ENCODE results near the gene TRMT6.

Gene TRMT6

GRCh38 chr20:5950271-5951031, at the start of gene TRMT6, which contains the start of gene MCM8:
Gene TRMT6 (minus strand): TSS chr20:5950533. CDS start chr20:5950405, 128 bp downstream.
Gene MCM8 (plus strand): TSS chr20:5950652. CDS start chr20:5952016, 1,364 bp downstream.
- H3K9me3 ChIP-seq (ENCODE audit: control insufficient read depth, insufficient read depth, low read depth, low read length), result no peaks in the 10 kb centered on the region
- peak within 1 kb of the TSS; percentile 95 for H3K4me3 ChIP-seq (ENCODE audit: low read depth, low read length)
- H3K36me3 ChIP-seq (ENCODE audit: control insufficient read depth, insufficient read depth, low read length), result peaks cover 59% of the 10 kb centered on the region
- peak within 1 kb of the TSS; percentile 91 for H3K9ac ChIP-seq (ENCODE audit: low read length)
- peak within 1 kb of the TSS; percentile 62; the same call in 1 of the 2 replicates for H3K27ac ChIP-seq (ENCODE audit: low read depth, low read length)
- H3K27me3 ChIP-seq (ENCODE audit: control insufficient read depth, insufficient read depth, low read length), result no peaks in the 10 kb centered on the region
- peaks cover 4% of the 10 kb centered on the region for H3K4me1 ChIP-seq (ENCODE audit: control insufficient read depth, insufficient read depth, low read length)

- no peak overlapping the region for H3K27ac ChIP-seq (ENCODE audit: low read depth, low read length)
- peaks cover 34% of the 10 kb centered on the region for H3K36me3 ChIP-seq (ENCODE audit: control insufficient read depth, insufficient read depth, low read length)
- no peaks in the 10 kb centered on the region for H3K4me1 ChIP-seq (ENCODE audit: control insufficient read depth, insufficient read depth, low read length)
These were observed 49.5 kb upstream of the TRMT6 start for GRCh38 chr20:5999783-6000182.

GRCh38 chr20:5996765-5997164, 46.4 kb upstream of the TRMT6 start:
- H3K27me3 ChIP-seq (ENCODE audit: control insufficient read depth, insufficient read depth, low read length), result no peaks in the 10 kb centered on the region
- H3K4me1 ChIP-seq (ENCODE audit: control insufficient read depth, insufficient read depth, low read length), result no peaks in the 10 kb centered on the region
- H3K9me3 ChIP-seq (ENCODE audit: control insufficient read depth, insufficient read depth, low read depth, low read length), result no peaks in the 10 kb centered on the region
- peaks cover 55% of the 10 kb centered on the region for H3K36me3 ChIP-seq (ENCODE audit: control insufficient read depth, insufficient read depth, low read length)
- H3K27ac ChIP-seq (ENCODE audit: low read depth, low read length), result no peak overlapping the region
- H3K4me3 ChIP-seq (ENCODE audit: low read depth, low read length), result no peak overlapping the region
- no peak overlapping the region for H3K9ac ChIP-seq (ENCODE audit: low read length)

More at GRCh38 chr20:5999783-6000182, 49.5 kb upstream of the TRMT6 start:
- no peak overlapping the region for H3K4me3 ChIP-seq (ENCODE audit: low read depth, low read length)
- no peaks in the 10 kb centered on the region for H3K9me3 ChIP-seq (ENCODE audit: control insufficient read depth, insufficient read depth, low read depth, low read length)
- no peak overlapping the region for H3K9ac ChIP-seq (ENCODE audit: low read length)
- no peaks in the 10 kb centered on the region for H3K27me3 ChIP-seq (ENCODE audit: control insufficient read depth, insufficient read depth, low read length)

GRCh38 chr20:5991623-5992441, 41.5 kb upstream of the TRMT6 start:
- no peak overlapping the region for H3K4me3 ChIP-seq (ENCODE audit: low read depth, low read length)
- H3K9ac ChIP-seq (ENCODE audit: low read length), result no peak overlapping the region
- H3K4me1 ChIP-seq (ENCODE audit: control insufficient read depth, insufficient read depth, low read length), result no peaks in the 10 kb centered on the region
- H3K9me3 ChIP-seq (ENCODE audit: control insufficient read depth, insufficient read depth, low read depth, low read length), result no peaks in the 10 kb centered on the region
- no peak overlapping the region for H3K27ac ChIP-seq (ENCODE audit: low read depth, low read length)
- peaks cover 79% of the 10 kb centered on the region for H3K36me3 ChIP-seq (ENCODE audit: control insufficient read depth, insufficient read depth, low read length)
- no peaks in the 10 kb centered on the region for H3K27me3 ChIP-seq (ENCODE audit: control insufficient read depth, insufficient read depth, low read length)

GRCh38 chr20:5990946-5991345, 40.6 kb upstream of the TRMT6 start:
- H3K27me3 ChIP-seq (ENCODE audit: control insufficient read depth, insufficient read depth, low read length), result no peaks in the 10 kb centered on the region
- peaks cover 82% of the 10 kb centered on the region for H3K36me3 ChIP-seq (ENCODE audit: control insufficient read depth, insufficient read depth, low read length)
- no peak overlapping the region for H3K27ac ChIP-seq (ENCODE audit: low read depth, low read length)

GRCh38 chr20:5989539-5989938, 39.2 kb upstream of the TRMT6 start:
- Histone ChIP-seq H3K27me3 (ENCODE audit: control insufficient read depth, insufficient read depth, low read length) (no peaks in the 10 kb centered on the region), H3K4me3 (ENCODE audit: low read depth, low read length) (no peak overlapping the region), H3K36me3 (ENCODE audit: control insufficient read depth, insufficient read depth, low read length) (peaks cover 76% of the 10 kb centered on the region), H3K27ac (ENCODE audit: low read depth, low read length) (no peak overlapping the region), H3K4me1 (ENCODE audit: control insufficient read depth, insufficient read depth, low read length) (no peaks in the 10 kb centered on the region), H3K9ac (ENCODE audit: low read length) (no peak overlapping the region), H3K9me3 (ENCODE audit: control insufficient read depth, insufficient read depth, low read depth, low read length) (no peaks in the 10 kb centered on the region)

More at GRCh38 chr20:5990946-5991345, 40.6 kb upstream of the TRMT6 start:
- H3K4me1 ChIP-seq (ENCODE audit: control insufficient read depth, insufficient read depth, low read length), result no peaks in the 10 kb centered on the region
- no peak overlapping the region for H3K4me3 ChIP-seq (ENCODE audit: low read depth, low read length)
- no peak overlapping the region for H3K9ac ChIP-seq (ENCODE audit: low read length)
- no peaks in the 10 kb centered on the region for H3K9me3 ChIP-seq (ENCODE audit: control insufficient read depth, insufficient read depth, low read depth, low read length)

GRCh38 chr20:5987383-5987782, 37.0 kb upstream of the TRMT6 start:
- Histone ChIP-seq H3K36me3 (ENCODE audit: control insufficient read depth, insufficient read depth, low read length) (peaks cover 79% of the 10 kb centered on the region), H3K27me3 (ENCODE audit: control insufficient read depth, insufficient read depth, low read length) (no peaks in the 10 kb centered on the region), H3K4me3 (ENCODE audit: low read depth, low read length) (no peak overlapping the region), H3K27ac (ENCODE audit: low read depth, low read length) (no peak overlapping the region), H3K4me1 (ENCODE audit: control insufficient read depth, insufficient read depth, low read length) (no peaks in the 10 kb centered on the region), H3K9me3 (ENCODE audit: control insufficient read depth, insufficient read depth, low read depth, low read length) (no peaks in the 10 kb centered on the region), H3K9ac (ENCODE audit: low read length) (no peak overlapping the region)

GRCh38 chr20:5980720-5981538, 30.6 kb upstream of the TRMT6 start:
- Histone ChIP-seq H3K9ac (ENCODE audit: low read length) (no peak overlapping the region), H3K4me1 (ENCODE audit: control insufficient read depth, insufficient read depth, low read length) (no peaks in the 10 kb centered on the region), H3K27ac (ENCODE audit: low read depth, low read length) (no peak overlapping the region), H3K27me3 (ENCODE audit: control insufficient read depth, insufficient read depth, low read length) (no peaks in the 10 kb centered on the region), H3K9me3 (ENCODE audit: control insufficient read depth, insufficient read depth, low read depth, low read length) (no peaks in the 10 kb centered on the region), H3K4me3 (ENCODE audit: low read depth, low read length) (no peak overlapping the region), H3K36me3 (ENCODE audit: control insufficient read depth, insufficient read depth, low read length) (peaks cover 79% of the 10 kb centered on the region)

- H3K4me3 ChIP-seq (ENCODE audit: low read depth, low read length), result no peak overlapping the region
- no peaks in the 10 kb centered on the region for H3K9me3 ChIP-seq (ENCODE audit: control insufficient read depth, insufficient read depth, low read depth, low read length)
- H3K36me3 ChIP-seq (ENCODE audit: control insufficient read depth, insufficient read depth, low read length), result peaks cover 79% of the 10 kb centered on the region
- H3K27me3 ChIP-seq (ENCODE audit: control insufficient read depth, insufficient read depth, low read length), result no peaks in the 10 kb centered on the region
- H3K27ac ChIP-seq (ENCODE audit: low read depth, low read length), result no peak overlapping the region
- no peak overlapping the region for H3K9ac ChIP-seq (ENCODE audit: low read length)
- no peaks in the 10 kb centered on the region for H3K4me1 ChIP-seq (ENCODE audit: control insufficient read depth, insufficient read depth, low read length)
These were observed 29.5 kb upstream of the TRMT6 start for GRCh38 chr20:5979801-5980200.

- no peak overlapping the region for H3K4me3 ChIP-seq (ENCODE audit: low read depth, low read length)
- no peaks in the 10 kb centered on the region for H3K27me3 ChIP-seq (ENCODE audit: control insufficient read depth, insufficient read depth, low read length)
- no peak overlapping the region for H3K9ac ChIP-seq (ENCODE audit: low read length)
- H3K27ac ChIP-seq (ENCODE audit: low read depth, low read length), result no peak overlapping the region
- no peaks in the 10 kb centered on the region for H3K4me1 ChIP-seq (ENCODE audit: control insufficient read depth, insufficient read depth, low read length)
- no peaks in the 10 kb centered on the region for H3K9me3 ChIP-seq (ENCODE audit: control insufficient read depth, insufficient read depth, low read depth, low read length)
- H3K36me3 ChIP-seq (ENCODE audit: control insufficient read depth, insufficient read depth, low read length), result peaks cover 79% of the 10 kb centered on the region
These were observed 27.6 kb upstream of the TRMT6 start for GRCh38 chr20:5977975-5978374.
